ENCODE measurements around the gene KCTD6.

DNA sequence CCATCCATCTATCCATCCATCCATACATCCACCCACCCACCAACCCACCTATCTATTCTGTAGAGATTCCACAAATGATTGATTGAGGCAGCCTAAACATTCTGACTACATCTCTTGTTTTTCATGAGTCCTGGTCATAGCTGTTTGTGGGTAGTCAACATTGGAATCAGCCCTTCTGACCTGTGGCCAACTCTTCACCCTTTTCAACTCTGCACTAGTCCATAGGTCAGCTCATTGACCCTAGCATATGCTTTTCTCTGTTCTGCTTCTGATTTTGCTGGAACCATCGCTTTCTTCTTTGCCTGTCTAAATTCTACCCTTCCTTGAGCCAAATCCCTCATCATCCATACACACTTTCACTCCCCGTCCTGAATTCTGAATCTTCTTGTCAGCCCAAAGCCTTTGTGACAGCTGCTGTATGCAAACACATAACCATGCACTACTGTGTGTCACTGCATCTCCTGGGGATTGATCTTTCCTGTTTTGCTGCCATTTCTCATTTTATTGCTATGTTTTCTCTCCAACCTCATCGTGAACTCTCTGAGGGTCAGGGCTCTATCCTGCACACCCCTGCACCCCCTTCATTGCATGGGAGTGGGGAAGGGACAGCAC is 16.8 kb upstream of the KCTD6 start:
- TF ChIP-seq, protein P1, sequence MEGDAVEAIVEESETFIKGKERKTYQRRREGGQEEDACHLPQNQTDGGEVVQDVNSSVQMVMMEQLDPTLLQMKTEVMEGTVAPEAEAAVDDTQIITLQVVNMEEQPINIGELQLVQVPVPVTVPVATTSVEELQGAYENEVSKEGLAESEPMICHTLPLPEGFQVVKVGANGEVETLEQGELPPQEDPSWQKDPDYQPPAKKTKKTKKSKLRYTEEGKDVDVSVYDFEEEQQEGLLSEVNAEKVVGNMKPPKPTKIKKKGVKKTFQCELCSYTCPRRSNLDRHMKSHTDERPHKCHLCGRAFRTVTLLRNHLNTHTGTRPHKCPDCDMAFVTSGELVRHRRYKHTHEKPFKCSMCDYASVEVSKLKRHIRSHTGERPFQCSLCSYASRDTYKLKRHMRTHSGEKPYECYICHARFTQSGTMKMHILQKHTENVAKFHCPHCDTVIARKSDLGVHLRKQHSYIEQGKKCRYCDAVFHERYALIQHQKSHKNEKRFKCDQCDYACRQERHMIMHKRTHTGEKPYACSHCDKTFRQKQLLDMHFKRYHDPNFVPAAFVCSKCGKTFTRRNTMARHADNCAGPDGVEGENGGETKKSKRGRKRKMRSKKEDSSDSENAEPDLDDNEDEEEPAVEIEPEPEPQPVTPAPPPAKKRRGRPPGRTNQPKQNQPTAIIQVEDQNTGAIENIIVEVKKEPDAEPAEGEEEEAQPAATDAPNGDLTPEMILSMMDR (IDR thresholded peaks at IDR 0.05; ENCODE audit: low read length) = no peak
- no peak for TF ChIP-seq EZH2 (IDR thresholded peaks at IDR 0.05; ENCODE audit: borderline replicate concordance, low read length)
